C4-2B (cell line): ENCODE results near the gene CPSF4.
"Not testable (repeated sequence)": the region's sequence is repeated elsewhere in the genome, so short reads cannot be mapped to it uniquely, and the experiment has no call there.

Experiments
- H3K27ac ChIP-seq: fragments of 450-650 bp; 2 replicates; pipeline ENCODE4 v1.5.1; 2017
- CTCF ChIP-seq: fragments of 450-650 bp; conservative IDR thresholded peaks from 2 replicates; pipeline ENCODE4 v1.5.1; 2017; ENCODE audit warnings: mild to moderate bottlenecking
- ZFX ChIP-seq: fragments of 450-650 bp; IDR thresholded peaks from 2 replicates; pipeline ENCODE4 v1.6.1; 2017

Gene CPSF4

GRCh38 chr7:99422186-99422585 lies 16.6 kb upstream of the CPSF4 start:
- H3K27ac ChIP-seq: no peak overlapping the region

GRCh38 chr7:99422625-99423024 lies 16.1 kb upstream of the CPSF4 start:
- no peak overlapping the region for H3K27ac ChIP-seq
- TF ChIP-seq CTCF (no peak), ZFX (no peak)

More at GRCh38 chr7:99422186-99422585, 16.6 kb upstream of the CPSF4 start:
- TF ChIP-seq ZFX: no peak
- no peak for TF ChIP-seq CTCF

- no peak overlapping the region for H3K27ac ChIP-seq
- TF ChIP-seq CTCF (no peak), ZFX (no peak)
Measured at GRCh38 chr7:99424932-99425730, 13.6 kb upstream of the CPSF4 start.

- no peak for TF ChIP-seq CTCF
- TF ChIP-seq ZFX: no peak
- no peak overlapping the region for H3K27ac ChIP-seq
Measured at GRCh38 chr7:99428972-99429566, 9.7 kb upstream of the CPSF4 start.

- TF ChIP-seq CTCF (no peak), ZFX (no peak)
- no peak overlapping the region for H3K27ac ChIP-seq
Measured at GRCh38 chr7:99429756-99430155, 9.0 kb upstream of the CPSF4 start.

- H3K27ac ChIP-seq: not testable (repeated sequence)
Measured at GRCh38 chr7:99431756-99432540, 6.8 kb upstream of the CPSF4 start.

- TF ChIP-seq ZFX (no peak), CTCF (no peak)
- no peak overlapping the region for H3K27ac ChIP-seq
Measured at GRCh38 chr7:99433158-99433557, 5.6 kb upstream of the CPSF4 start.
